Panc1 (cell line): ENCODE data around the gene UBASH3B.
A peak's percentile ranks its signal among the peaks of the same experiment; 100 is the strongest.

ENCODE experiments used
- POLR2AphosphoS5 ChIP-seq: IDR thresholded peaks from 2 replicates; pipeline ENCODE4 v1.6.1; 2012; ENCODE audit warnings: mild to moderate bottlenecking, low read depth, low read length, moderate library complexity
- REST ChIP-seq, 2 experiments: IDR thresholded peaks; 2 replicates each; pipeline ENCODE4 v1.6.1; 2011 to 2012; ENCODE audit warnings: low read depth in 2 of 2, control low read depth in 1 of 2, low read length in 1 of 2, mild to moderate bottlenecking in 1 of 2, moderate library complexity in 1 of 2; ENCODE audit not compliant: insufficient read depth in 1 of 2
- SIN3A ChIP-seq: IDR thresholded peaks from 2 replicates; pipeline ENCODE4 v1.6.1; 2012; ENCODE audit warnings: low read depth, mild to moderate bottlenecking, low read length, moderate library complexity, borderline replicate concordance; ENCODE audit not compliant: insufficient read depth
- TCF7L2 ChIP-seq: IDR thresholded peaks from 2 replicates; pipeline ENCODE4 v1.6.1; 2011; ENCODE audit warnings: mild to moderate bottlenecking, low read depth, low read length, inconsistent platforms
- TF ChIP-seq, protein P1 (sequence below): fragments of 450-650 bp; IDR thresholded peaks from 2 replicates; pipeline ENCODE4 v1.5.1; 2017; ENCODE audit warnings: mild to moderate bottlenecking

GRCh38 chr11:122676638-122677037 lies 21.1 kb downstream of the UBASH3B start:
- TF ChIP-seq, protein P1, sequence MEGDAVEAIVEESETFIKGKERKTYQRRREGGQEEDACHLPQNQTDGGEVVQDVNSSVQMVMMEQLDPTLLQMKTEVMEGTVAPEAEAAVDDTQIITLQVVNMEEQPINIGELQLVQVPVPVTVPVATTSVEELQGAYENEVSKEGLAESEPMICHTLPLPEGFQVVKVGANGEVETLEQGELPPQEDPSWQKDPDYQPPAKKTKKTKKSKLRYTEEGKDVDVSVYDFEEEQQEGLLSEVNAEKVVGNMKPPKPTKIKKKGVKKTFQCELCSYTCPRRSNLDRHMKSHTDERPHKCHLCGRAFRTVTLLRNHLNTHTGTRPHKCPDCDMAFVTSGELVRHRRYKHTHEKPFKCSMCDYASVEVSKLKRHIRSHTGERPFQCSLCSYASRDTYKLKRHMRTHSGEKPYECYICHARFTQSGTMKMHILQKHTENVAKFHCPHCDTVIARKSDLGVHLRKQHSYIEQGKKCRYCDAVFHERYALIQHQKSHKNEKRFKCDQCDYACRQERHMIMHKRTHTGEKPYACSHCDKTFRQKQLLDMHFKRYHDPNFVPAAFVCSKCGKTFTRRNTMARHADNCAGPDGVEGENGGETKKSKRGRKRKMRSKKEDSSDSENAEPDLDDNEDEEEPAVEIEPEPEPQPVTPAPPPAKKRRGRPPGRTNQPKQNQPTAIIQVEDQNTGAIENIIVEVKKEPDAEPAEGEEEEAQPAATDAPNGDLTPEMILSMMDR, result no peak
- no peak for TF ChIP-seq REST (IDR thresholded peaks at IDR 0.05; ENCODE audit: insufficient read depth in 1 of 2, low read depth in 2 of 2, low read length in 1 of 2)
- TF ChIP-seq POLR2AphosphoS5, result no peak
- peak; percentile 61; the same call in 1 of the 2 replicates for TF ChIP-seq TCF7L2
- no peak for TF ChIP-seq SIN3A
